HG03045 (cell line): ENCODE measurements around the gene RFNG.

ENCODE experiments used
- ATAC-seq: cut with Tn5 transposase; IDR thresholded peaks from one replicate; pipeline ENCODE4 v1.9.1; 2021; ENCODE audit warnings: mild to moderate bottlenecking, moderate library complexity; ENCODE audit not compliant: unreplicated experiment

The RFNG gene

GRCh38 chr17:82089723-82090548, 38.3 kb upstream of the RFNG start:
- no peak for ATAC-seq

GRCh38 chr17:82088838-82089722, 37.5 kb upstream of the RFNG start:
- no peak for ATAC-seq

GRCh38 chr17:82087961-82088837, 36.6 kb upstream of the RFNG start:
- no peak for ATAC-seq

- no peak for ATAC-seq
Measured at GRCh38 chr17:82086941-82087906, 35.6 kb upstream of the RFNG start.

- no peak for ATAC-seq
Measured at GRCh38 chr17:82085931-82086764, 34.5 kb upstream of the RFNG start.

- no peak for ATAC-seq
Measured at GRCh38 chr17:82085031-82085861, 33.6 kb upstream of the RFNG start.

- ATAC-seq = no peak
Measured at GRCh38 chr17:82084373-82085030, 32.9 kb upstream of the RFNG start.

- no peak for ATAC-seq
Measured at GRCh38 chr17:82083533-82084359, 32.1 kb upstream of the RFNG start.

- ATAC-seq = no peak
Measured at GRCh38 chr17:82083009-82083408, 31.4 kb upstream of the RFNG start.

GRCh38 chr17:82082456-82082855, 30.8 kb upstream of the RFNG start:
- ATAC-seq = no peak

GRCh38 chr17:82081966-82082365, 30.4 kb upstream of the RFNG start:
- no peak for ATAC-seq

GRCh38 chr17:82081546-82081945, 29.9 kb upstream of the RFNG start:
- ATAC-seq = no peak

GRCh38 chr17:82080789-82081464, 29.3 kb upstream of the RFNG start:
- no peak for ATAC-seq

GRCh38 chr17:82080048-82080788, 28.6 kb upstream of the RFNG start:
- no peak for ATAC-seq

GRCh38 chr17:82079001-82079677, 27.5 kb upstream of the RFNG start:
- no peak for ATAC-seq
